Vagina (tissue), 2 donors: ENCODE results near the gene STK11IP.

Experiments
- POLR2A ChIP-seq, 2 donors: fragments of 450-650 bp; IDR thresholded peaks; one replicate each; pipeline ENCODE4 v1.6.1; 2017; ENCODE audit warnings: antibody characterized with exemption in 2 of 2, mild to moderate bottlenecking in 2 of 2, moderate library complexity in 2 of 2
- TF ChIP-seq, protein P1 (sequence below), 3 experiments: fragments of 450-650 bp in 2 of 3; fragments of 200-600 bp in 1 of 3; sonication (generic) in 1 of 3; IDR thresholded peaks; one replicate each; pipeline ENCODE4 v1.5.1; 2017 to 2019; ENCODE audit warnings: antibody characterized with exemption in 3 of 3, mild to moderate bottlenecking in 2 of 3, moderate library complexity in 2 of 3

DNA sequence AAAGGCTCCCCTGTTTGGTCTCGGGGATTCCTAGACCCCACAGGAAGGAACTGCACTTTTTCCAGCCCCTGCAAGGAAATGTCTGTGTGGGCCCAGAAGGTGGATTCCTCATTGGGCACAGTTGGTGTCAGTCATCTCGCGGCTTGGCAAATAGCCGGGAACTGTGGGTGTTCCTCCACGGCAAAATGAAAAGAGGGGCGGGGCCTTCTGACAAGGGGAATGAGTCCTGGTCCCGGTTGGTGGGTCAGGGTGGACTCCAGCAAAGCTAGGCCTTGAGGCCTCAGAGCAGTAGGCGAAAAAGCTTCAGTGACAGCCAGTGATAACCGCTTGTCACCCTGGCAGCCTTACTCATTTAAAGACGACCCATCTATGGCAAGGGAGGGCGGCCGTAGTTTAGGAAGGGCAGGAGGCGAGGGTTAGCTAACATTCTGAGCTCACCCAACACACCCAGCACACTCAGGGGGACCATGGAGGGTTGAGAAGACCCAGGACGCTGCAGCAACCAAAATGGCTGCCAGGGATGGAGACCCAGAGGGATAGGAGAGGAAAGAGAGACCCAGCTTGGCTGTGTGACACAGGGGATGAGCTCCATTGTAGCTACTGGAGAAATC is 46.2 kb downstream of the STK11IP start:
- TF ChIP-seq POLR2A (IDR thresholded peaks at IDR 0.05): no peak
- TF ChIP-seq, protein P1, sequence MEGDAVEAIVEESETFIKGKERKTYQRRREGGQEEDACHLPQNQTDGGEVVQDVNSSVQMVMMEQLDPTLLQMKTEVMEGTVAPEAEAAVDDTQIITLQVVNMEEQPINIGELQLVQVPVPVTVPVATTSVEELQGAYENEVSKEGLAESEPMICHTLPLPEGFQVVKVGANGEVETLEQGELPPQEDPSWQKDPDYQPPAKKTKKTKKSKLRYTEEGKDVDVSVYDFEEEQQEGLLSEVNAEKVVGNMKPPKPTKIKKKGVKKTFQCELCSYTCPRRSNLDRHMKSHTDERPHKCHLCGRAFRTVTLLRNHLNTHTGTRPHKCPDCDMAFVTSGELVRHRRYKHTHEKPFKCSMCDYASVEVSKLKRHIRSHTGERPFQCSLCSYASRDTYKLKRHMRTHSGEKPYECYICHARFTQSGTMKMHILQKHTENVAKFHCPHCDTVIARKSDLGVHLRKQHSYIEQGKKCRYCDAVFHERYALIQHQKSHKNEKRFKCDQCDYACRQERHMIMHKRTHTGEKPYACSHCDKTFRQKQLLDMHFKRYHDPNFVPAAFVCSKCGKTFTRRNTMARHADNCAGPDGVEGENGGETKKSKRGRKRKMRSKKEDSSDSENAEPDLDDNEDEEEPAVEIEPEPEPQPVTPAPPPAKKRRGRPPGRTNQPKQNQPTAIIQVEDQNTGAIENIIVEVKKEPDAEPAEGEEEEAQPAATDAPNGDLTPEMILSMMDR (IDR thresholded peaks at IDR 0.05): no peak
